HEK293T (cell line): Measurements from ENCODE around the gene AEBP2.

Source experiments
- ELF4 ChIP-seq: fragments of 450-650 bp; IDR thresholded peaks from 2 replicates; pipeline ENCODE4 v1.6.1; 2017; ENCODE audit warnings: antibody characterized with exemption
- FOXK2 ChIP-seq: fragments of 450-650 bp; IDR thresholded peaks from 2 replicates; pipeline ENCODE4 v1.6.1; 2016; ENCODE audit warnings: mild to moderate bottlenecking
- FOXM1 ChIP-seq: fragments of 450-650 bp; IDR thresholded peaks from 2 replicates; pipeline ENCODE4 v1.6.1; 2017; ENCODE audit warnings: mild to moderate bottlenecking, borderline replicate concordance
- L3MBTL2 ChIP-seq: fragments of 450-650 bp; conservative IDR thresholded peaks from 2 replicates; pipeline ENCODE4 v1.6.1; 2016; ENCODE audit warnings: mild to moderate bottlenecking
- PKNOX1 ChIP-seq: fragments of 450-650 bp; IDR thresholded peaks from 2 replicates; pipeline ENCODE4 v1.6.1; 2016
- SP1 ChIP-seq: fragments of 450-650 bp; IDR thresholded peaks from 2 replicates; pipeline ENCODE4 v1.6.1; 2017

- TF ChIP-seq PKNOX1 (no peak), FOXK2 (no peak), SP1 (no peak), ELF4 (no peak), FOXM1 (no peak), L3MBTL2 (no peak)
Observed at GRCh38 chr12:19506497-19506896, 67.2 kb downstream of the AEBP2 start.
